ENCODE measurements around the gene C11orf52. TPM values are rescaled to one million over a fixed set of nuclear protein-coding genes. Genes with fewer than 3 reads are reported as not detected.
"Not testable (repeated sequence)": the region's sequence is repeated elsewhere in the genome, so short reads cannot be mapped to it uniquely, and the experiment has no call there.

The C11orf52 gene
- total RNA-seq, 6 experiments from 2014 or later: 0.35 to 0.96 (median 0.64) TPM

DNA sequence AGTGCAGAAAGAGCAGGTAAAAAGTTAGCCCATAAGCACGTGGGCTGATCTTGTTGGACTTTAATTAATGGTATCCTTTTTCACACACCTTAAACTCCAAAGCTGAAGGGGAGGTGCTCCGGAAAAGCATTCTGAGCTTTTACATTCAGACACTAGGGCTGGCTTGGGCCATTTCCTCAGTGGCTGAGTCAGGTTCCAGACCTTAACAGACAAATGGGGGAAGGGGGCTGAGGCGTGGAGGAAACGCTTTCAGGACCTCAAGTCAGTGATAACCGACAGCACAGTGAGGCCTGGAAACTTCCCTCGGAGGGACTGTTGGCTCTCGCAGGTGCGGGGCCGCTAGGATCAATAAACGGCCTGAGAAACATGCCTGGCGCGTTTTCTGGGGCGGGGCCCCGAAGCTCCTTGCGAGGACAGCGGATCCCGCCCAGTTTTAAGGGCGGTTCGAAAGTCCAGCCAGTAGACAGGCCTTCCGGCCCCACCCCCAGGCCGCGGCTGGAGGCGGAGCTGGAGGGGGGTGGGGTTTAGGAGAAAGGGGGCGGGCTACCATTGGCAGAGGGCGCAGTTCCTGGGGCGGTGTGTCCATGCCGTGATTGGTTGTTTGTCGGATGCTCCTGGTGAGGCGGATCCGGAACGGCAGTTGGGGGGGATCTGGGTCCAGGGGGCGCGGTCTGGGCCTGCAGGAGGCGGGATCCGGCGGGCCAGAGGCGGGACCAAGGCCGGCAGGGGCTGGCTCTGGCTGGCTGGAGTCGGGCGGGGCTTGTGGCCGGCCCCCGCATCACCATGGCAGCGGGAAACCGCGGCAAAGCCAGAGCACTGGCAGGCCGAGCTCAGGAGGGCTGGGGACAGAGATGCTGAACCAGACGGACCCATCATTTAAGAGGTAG lies 8.0 kb downstream of the C11orf52 start:
- Mint-ChIP-seq H3K4me3 (peak overlapping the region; percentile 90), H3K4me1 (ENCODE audit: low read depth) (peaks cover 55% of the 10 kb centered on the region), H3K36me3 (ENCODE audit: low read depth) (no peaks in the 10 kb centered on the region), H3K27me3 (ENCODE audit: insufficient read depth) (no peaks in the 10 kb centered on the region; the same call in 1 of the 2 replicates), H3K9me3 (no peaks in the 10 kb centered on the region), H3K27ac (peak overlapping the region; percentile 92)
- peak; percentile 92 for DNase-seq
- TF ChIP-seq, protein P1, sequence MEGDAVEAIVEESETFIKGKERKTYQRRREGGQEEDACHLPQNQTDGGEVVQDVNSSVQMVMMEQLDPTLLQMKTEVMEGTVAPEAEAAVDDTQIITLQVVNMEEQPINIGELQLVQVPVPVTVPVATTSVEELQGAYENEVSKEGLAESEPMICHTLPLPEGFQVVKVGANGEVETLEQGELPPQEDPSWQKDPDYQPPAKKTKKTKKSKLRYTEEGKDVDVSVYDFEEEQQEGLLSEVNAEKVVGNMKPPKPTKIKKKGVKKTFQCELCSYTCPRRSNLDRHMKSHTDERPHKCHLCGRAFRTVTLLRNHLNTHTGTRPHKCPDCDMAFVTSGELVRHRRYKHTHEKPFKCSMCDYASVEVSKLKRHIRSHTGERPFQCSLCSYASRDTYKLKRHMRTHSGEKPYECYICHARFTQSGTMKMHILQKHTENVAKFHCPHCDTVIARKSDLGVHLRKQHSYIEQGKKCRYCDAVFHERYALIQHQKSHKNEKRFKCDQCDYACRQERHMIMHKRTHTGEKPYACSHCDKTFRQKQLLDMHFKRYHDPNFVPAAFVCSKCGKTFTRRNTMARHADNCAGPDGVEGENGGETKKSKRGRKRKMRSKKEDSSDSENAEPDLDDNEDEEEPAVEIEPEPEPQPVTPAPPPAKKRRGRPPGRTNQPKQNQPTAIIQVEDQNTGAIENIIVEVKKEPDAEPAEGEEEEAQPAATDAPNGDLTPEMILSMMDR (IDR thresholded peaks at IDR 0.05): peak; percentile 33; the same call in 1 of the 2 replicates

DNA sequence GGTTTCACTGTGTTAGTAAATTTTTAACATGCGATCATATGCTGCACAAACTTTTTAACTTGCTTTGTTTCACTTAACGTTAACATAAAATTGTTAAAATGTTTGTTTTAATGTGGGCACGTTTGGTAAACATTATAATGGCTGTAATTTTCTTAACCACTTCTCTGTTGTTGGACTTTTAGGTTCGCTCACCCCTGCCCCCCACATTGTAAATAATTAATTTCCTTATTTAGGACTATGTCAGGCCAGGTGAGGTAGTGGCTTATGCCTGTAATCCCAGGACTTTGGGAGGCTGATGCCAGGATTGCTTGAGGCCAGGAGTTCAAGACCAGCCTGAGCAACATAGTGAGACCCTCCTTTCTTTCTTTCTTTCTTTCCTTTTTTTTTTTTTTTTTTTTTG lies 11.8 kb downstream of the C11orf52 start:
- peaks cover 39% of the 10 kb centered on the region for H3K4me1 Mint-ChIP-seq (ENCODE audit: low read depth)
- H3K27ac Mint-ChIP-seq: no peak overlapping the region
- no peaks in the 10 kb centered on the region for H3K9me3 Mint-ChIP-seq
- H3K4me3 Mint-ChIP-seq: no peak overlapping the region
- DNase-seq: no peak
- H3K36me3 Mint-ChIP-seq (ENCODE audit: low read depth): no peaks in the 10 kb centered on the region
- TF ChIP-seq, protein P1 (IDR thresholded peaks at IDR 0.05): no peak
- no peaks in the 10 kb centered on the region for H3K27me3 Mint-ChIP-seq (ENCODE audit: insufficient read depth)

DNA sequence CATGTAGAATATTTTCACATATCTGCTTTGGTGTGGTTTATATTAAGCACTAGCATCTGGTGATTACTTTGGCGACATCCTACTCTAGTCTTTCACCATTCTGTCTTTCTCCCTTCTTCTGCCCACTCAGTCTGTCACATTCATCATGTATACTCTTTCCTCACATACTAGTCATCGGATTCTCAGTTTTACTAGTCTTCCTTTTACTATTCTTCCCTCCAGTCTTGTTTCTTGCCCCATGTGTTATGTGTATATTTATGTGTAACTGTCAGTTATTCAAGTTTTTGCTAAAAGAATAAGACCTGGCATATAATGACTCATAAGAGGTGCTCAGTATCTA lies 13.9 kb downstream of the C11orf52 start:
- TF ChIP-seq, protein P1 (IDR thresholded peaks at IDR 0.05): no peak
- no peak overlapping the region for H3K27ac Mint-ChIP-seq
- no peaks in the 10 kb centered on the region for H3K36me3 Mint-ChIP-seq (ENCODE audit: low read depth)
- H3K9me3 Mint-ChIP-seq: no peaks in the 10 kb centered on the region
- H3K4me1 Mint-ChIP-seq (ENCODE audit: low read depth): peaks cover 36% of the 10 kb centered on the region
- H3K27me3 Mint-ChIP-seq (ENCODE audit: insufficient read depth): no peaks in the 10 kb centered on the region
- H3K4me3 Mint-ChIP-seq: no peak overlapping the region
- no peak for DNase-seq

DNA sequence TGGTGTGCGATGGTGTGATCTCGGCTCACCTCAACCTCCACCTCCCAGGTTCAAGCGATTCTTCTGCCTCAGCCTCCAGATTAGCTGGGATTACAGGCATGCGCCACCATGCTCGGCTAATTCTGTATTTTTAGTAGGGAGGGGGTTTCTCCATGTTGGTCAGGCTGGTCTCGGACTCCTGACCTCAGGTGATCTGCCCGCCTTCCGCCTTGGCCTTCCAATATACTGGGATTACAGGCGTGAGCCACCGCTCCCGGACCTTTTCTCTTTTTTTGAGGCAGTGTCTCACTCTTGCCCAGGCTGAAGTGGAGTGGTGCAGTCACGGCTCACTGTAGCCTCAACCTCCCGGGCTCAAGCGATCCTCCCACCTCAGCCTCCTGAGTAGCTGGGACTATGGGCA lies 14.5 kb downstream of the C11orf52 start:
- DNase-seq, H3K27ac Mint-ChIP-seq: not testable (repeated sequence)

DNA sequence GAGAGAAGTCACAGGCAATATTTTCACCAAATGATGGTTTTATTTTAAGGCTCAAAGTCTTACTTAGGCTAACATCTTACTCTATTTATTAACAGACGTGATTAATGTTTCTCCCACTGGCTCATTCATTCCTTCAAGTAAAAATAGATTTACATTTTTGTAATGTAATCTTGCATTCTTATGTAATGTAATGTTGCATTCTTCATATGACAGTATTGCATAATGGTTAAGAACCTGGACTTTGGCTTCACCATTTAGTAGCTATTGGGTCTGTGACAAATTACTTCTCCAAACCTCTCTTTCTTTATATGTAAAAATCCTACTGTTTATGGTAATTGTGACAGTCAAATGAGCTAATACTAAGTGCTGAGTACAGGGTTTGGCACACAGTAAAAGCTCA lies 15.2 kb downstream of the C11orf52 start:
- H3K4me1 Mint-ChIP-seq (ENCODE audit: low read depth): peaks cover 48% of the 10 kb centered on the region
- no peaks in the 10 kb centered on the region for H3K27me3 Mint-ChIP-seq (ENCODE audit: insufficient read depth)
- H3K27ac Mint-ChIP-seq: no peak overlapping the region
- H3K9me3 Mint-ChIP-seq: no peaks in the 10 kb centered on the region
- TF ChIP-seq, protein P1 (IDR thresholded peaks at IDR 0.05): no peak
- no peak overlapping the region for H3K4me3 Mint-ChIP-seq
- no peak for DNase-seq
- no peaks in the 10 kb centered on the region for H3K36me3 Mint-ChIP-seq (ENCODE audit: low read depth)

More for the DNA sequence above, 14.5 kb downstream of the C11orf52 start:
- not testable (repeated sequence) for H3K9me3 Mint-ChIP-seq; H3K4me3 Mint-ChIP-seq; H3K27me3 Mint-ChIP-seq (ENCODE audit: insufficient read depth); H3K36me3 Mint-ChIP-seq (ENCODE audit: low read depth)
- peaks cover 41% of the 10 kb centered on the region for H3K4me1 Mint-ChIP-seq (ENCODE audit: low read depth)

DNA sequence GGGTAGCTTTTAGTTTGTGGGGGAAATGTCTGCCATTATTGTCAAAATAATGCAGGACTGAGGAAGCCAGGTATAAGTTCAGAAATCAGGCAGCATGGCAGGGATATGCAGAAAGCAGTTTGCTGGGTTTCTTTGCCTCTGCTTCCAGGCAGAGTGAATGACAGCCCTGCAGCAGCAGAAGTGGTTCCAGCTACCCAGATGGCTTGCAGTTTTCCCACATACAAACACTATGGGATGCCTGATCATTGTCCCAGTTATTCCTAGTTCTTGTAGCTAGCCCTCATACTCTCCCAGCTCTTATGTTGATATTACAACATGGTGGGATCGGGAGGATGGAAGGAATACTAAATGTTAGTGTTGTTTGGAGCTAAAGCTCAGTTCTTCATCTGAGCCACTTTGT lies 15.6 kb downstream of the C11orf52 start:
- Mint-ChIP-seq H3K4me1 (ENCODE audit: low read depth) (peaks cover 52% of the 10 kb centered on the region), H3K27ac (no peak overlapping the region), H3K9me3 (no peaks in the 10 kb centered on the region), H3K4me3 (no peak overlapping the region), H3K36me3 (ENCODE audit: low read depth) (no peaks in the 10 kb centered on the region), H3K27me3 (ENCODE audit: insufficient read depth) (no peaks in the 10 kb centered on the region)
- DNase-seq: no peak
- TF ChIP-seq, protein P1 (IDR thresholded peaks at IDR 0.05): no peak
